ENCODE results near the gene MYO5B. TPM values are rescaled to one million over a fixed set of nuclear protein-coding genes. Genes with fewer than 3 reads are reported as not detected.
A peak's percentile ranks its signal among the peaks of the same experiment; 100 is the strongest.

Gene MYO5B
- total RNA-seq, 6 experiments from 2014 or later: 0.17 to 0.28 TPM; not detected in 4

- no peak for DNase-seq
- H3K4me3 Mint-ChIP-seq: no peak overlapping the region
- no peaks in the 10 kb centered on the region; the same call in none of the 2 replicates for H3K27me3 Mint-ChIP-seq (ENCODE audit: insufficient read depth)
These were observed 362.7 kb downstream of the MYO5B start for GRCh38 chr18:49832221-49832647.

DNA sequence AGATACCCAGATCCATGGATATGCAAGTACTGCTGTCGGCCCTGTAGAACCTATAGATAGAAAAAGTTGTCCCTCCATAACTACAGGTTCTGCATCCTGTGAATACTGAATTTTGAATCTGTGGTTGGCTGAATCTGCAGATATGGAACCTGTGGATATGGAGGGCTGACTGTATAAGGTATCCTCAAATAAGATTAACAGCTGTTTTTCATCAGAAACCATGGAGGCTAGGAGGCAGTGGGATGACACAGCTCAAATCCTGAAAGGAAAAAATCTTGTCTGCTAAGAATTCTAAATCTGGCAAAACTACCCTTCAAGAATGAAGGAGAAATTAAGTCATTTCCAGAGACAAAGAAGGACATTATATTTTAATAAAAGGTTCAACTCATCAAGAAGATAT, 367.0 kb downstream of the MYO5B start:
- Mint-ChIP-seq H3K9me3 (peaks cover 10% of the 10 kb centered on the region), H3K36me3 (ENCODE audit: low read depth) (peaks cover 6% of the 10 kb centered on the region; the same call in 1 of the 2 replicates), H3K27ac (no peak overlapping the region), H3K4me3 (no peak overlapping the region), H3K27me3 (ENCODE audit: insufficient read depth) (no peaks in the 10 kb centered on the region; the same call in none of the 2 replicates), H3K4me1 (ENCODE audit: low read depth) (no peaks in the 10 kb centered on the region)
- TF ChIP-seq, protein P1, sequence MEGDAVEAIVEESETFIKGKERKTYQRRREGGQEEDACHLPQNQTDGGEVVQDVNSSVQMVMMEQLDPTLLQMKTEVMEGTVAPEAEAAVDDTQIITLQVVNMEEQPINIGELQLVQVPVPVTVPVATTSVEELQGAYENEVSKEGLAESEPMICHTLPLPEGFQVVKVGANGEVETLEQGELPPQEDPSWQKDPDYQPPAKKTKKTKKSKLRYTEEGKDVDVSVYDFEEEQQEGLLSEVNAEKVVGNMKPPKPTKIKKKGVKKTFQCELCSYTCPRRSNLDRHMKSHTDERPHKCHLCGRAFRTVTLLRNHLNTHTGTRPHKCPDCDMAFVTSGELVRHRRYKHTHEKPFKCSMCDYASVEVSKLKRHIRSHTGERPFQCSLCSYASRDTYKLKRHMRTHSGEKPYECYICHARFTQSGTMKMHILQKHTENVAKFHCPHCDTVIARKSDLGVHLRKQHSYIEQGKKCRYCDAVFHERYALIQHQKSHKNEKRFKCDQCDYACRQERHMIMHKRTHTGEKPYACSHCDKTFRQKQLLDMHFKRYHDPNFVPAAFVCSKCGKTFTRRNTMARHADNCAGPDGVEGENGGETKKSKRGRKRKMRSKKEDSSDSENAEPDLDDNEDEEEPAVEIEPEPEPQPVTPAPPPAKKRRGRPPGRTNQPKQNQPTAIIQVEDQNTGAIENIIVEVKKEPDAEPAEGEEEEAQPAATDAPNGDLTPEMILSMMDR (IDR thresholded peaks at IDR 0.05): no peak
- DNase-seq: no peak

More at GRCh38 chr18:49832221-49832647, 362.7 kb downstream of the MYO5B start:
- Mint-ChIP-seq H3K36me3 (ENCODE audit: low read depth) (peaks cover 6% of the 10 kb centered on the region; the same call in 1 of the 2 replicates), H3K9me3 (peaks cover 9% of the 10 kb centered on the region), H3K4me1 (ENCODE audit: low read depth) (peaks cover 18% of the 10 kb centered on the region), H3K27ac (no peak overlapping the region)
- TF ChIP-seq, protein P1 (IDR thresholded peaks at IDR 0.05): no peak

DNA sequence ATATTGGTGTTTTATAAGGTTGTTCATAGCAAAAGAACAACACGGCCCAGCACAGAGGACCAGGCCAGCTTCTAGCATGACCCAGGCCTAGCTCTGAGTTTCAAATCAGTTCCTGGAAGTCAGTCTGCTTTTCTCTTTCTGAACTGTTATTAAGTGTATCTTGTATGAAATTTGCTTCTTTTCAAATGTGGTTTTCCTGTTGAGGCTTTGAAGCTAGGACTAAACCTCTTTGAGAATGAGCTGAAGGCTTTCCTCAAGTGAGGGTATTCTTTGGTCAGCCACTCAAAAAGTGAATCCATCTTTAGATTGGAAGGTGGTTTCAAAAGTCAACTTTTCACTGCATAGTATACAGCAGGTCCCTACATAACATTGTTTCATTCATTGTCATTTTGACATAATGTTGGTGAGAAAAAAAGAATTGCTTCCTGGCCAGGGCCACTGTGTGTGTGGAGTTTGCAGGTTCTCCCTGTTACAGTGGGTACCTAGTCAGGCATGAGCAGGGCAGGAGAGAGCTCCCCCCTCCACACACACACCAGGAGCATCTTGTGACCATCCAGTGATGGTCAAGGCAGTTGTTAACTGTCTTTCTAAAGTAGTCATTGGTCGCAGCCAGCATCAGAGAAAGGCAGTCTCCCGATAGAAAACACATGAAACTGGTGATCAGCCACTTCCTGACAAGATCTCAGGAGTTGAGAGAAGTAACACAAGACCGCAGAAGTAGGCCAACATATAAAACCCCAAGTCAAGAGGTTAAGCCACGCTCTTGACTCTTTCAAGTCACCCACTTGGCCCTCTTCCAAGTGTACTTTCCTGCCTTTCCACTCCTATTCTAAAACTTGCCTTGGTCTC, 374.9 kb downstream of the MYO5B start:
- TF ChIP-seq, protein P1 (IDR thresholded peaks at IDR 0.05): no peak
- Mint-ChIP-seq H3K4me1 (ENCODE audit: low read depth) (no peaks in the 10 kb centered on the region), H3K4me3 (no peak overlapping the region), H3K36me3 (ENCODE audit: low read depth) (no peaks in the 10 kb centered on the region), H3K27me3 (ENCODE audit: insufficient read depth) (no peaks in the 10 kb centered on the region; the same call in 1 of the 2 replicates), H3K9me3 (no peaks in the 10 kb centered on the region), H3K27ac (peak overlapping the region; percentile 19; the same call in 1 of the 2 replicates)
- no peak for DNase-seq

- H3K36me3 Mint-ChIP-seq (ENCODE audit: low read depth): no peaks in the 10 kb centered on the region
- no peak for DNase-seq
- TF ChIP-seq, protein P1 (IDR thresholded peaks at IDR 0.05): no peak
These were observed 375.8 kb downstream of the MYO5B start for GRCh38 chr18:49819071-49819662.

DNA sequence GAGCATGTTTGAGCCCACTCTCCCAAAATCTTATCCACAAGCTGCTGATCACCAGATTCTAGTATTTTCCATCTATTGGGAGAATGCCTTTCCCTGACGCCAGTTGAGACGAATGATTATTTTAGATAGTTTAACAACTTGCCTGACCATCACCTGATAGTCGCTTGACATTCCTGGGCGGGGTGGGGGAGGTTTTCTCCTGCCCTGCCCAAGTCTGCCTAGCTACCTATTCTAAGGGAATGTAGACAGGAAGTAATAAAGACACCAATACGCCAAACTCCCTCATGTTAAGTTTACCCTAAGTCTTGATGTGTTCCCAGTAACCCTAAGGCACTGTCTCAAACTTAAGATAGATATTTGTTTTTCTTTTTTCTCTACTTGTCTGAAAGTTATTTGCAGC, 377.0 kb downstream of the MYO5B start:
- H3K27me3 Mint-ChIP-seq (ENCODE audit: insufficient read depth): no peaks in the 10 kb centered on the region; the same call in 1 of the 2 replicates
- H3K4me3 Mint-ChIP-seq: no peak overlapping the region
- H3K36me3 Mint-ChIP-seq (ENCODE audit: low read depth): no peaks in the 10 kb centered on the region
- peaks cover 6% of the 10 kb centered on the region; the same call in 1 of the 2 replicates for H3K4me1 Mint-ChIP-seq (ENCODE audit: low read depth)
- H3K27ac Mint-ChIP-seq: no peak overlapping the region
- TF ChIP-seq, protein P1 (IDR thresholded peaks at IDR 0.05): no peak
- DNase-seq: no peak
- H3K9me3 Mint-ChIP-seq: no peaks in the 10 kb centered on the region

More at GRCh38 chr18:49819071-49819662, 375.8 kb downstream of the MYO5B start:
- no peaks in the 10 kb centered on the region for H3K9me3 Mint-ChIP-seq
- H3K27ac Mint-ChIP-seq: no peak overlapping the region
- peaks cover 6% of the 10 kb centered on the region; the same call in 1 of the 2 replicates for H3K4me1 Mint-ChIP-seq (ENCODE audit: low read depth)
- no peak overlapping the region for H3K4me3 Mint-ChIP-seq
- H3K27me3 Mint-ChIP-seq (ENCODE audit: insufficient read depth): no peaks in the 10 kb centered on the region; the same call in 1 of the 2 replicates

Measured in HFFc6 (cell line).